Measurements from ENCODE around the gene STIM1.
A peak's percentile ranks its signal among the peaks of the same experiment; 100 is the strongest.
"Not testable (repeated sequence)": the region's sequence is repeated elsewhere in the genome, so short reads cannot be mapped to it uniquely, and the experiment has no call there.

STIM1 gene

DNA sequence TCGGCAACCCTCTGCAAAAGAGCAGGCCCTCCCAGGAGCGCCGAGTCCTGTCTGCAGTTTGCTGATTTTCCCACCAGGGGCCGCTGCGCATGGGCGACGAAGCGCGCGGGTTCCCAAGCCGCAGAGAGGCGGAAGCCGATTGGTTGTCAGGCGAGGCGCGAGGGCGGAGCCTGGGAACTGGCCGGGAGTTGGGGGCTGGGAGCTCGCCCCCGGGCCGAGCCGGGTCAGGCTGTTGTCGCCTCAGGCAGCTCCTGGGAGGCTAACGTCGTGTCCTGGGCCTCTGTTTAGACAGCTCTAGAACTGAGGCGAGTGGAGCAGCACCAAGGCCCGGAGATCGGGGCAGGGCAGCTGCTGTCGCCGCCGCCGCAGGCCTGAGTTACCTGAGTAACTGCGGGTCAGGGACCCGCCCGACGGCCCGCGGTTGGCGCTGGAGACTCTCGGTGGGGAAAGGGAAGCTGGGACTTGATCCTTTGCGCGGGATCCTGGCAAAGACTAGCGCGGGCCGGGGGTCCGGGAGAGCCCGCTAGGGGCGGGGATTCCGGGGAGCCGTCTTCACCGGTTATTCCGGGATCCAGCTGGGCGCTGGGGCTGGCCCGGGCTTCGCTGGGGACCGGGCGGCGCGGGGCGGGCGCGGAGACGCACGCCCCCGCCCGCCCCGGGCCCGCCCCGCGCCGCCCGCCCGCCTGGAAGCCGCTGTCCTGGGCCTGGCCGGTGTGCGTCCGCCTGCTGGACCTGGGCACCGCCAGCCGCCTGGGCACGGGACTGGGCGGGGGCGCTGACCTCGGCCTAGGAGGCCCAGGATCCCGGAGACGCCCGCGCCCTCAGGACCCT lies at the start of gene STIM1:
STIM1 (plus strand) TSS at position 688 of the 831 bp plus-strand sequence. CDS start 607 bp downstream, outside the sequence.
- peaks cover 57% of the 10 kb centered on the region for H3K4me1 Mint-ChIP-seq (ENCODE audit: low read depth)
- no peaks in the 10 kb centered on the region for H3K9me3 Mint-ChIP-seq
- H3K27me3 Mint-ChIP-seq (ENCODE audit: low read depth), result no peaks in the 10 kb centered on the region
- peak within 1 kb of the TSS; percentile 97 for H3K4me3 Mint-ChIP-seq
- peaks cover 3% of the 10 kb centered on the region for H3K36me3 Mint-ChIP-seq (ENCODE audit: low read depth)
- H3K27ac Mint-ChIP-seq, result peak within 1 kb of the TSS; percentile 97

- Mint-ChIP-seq H3K27me3 (ENCODE audit: low read depth) (no peaks in the 10 kb centered on the region), H3K36me3 (ENCODE audit: low read depth) (no peaks in the 10 kb centered on the region), H3K27ac (peak within 1 kb of the TSS; percentile 88), H3K4me3 (peak within 1 kb of the TSS; percentile 95), H3K9me3 (no peaks in the 10 kb centered on the region), H3K4me1 (ENCODE audit: low read depth) (peaks cover 17% of the 10 kb centered on the region)
Observed at GRCh38 chr11:3807909-3808860, 47.3 kb upstream of the STIM1 start, which contains the start of gene PGAP2. Gene PGAP2, plus strand, starts transcription at chr11:3808560. Its CDS starts 2,700 bp downstream, at chr11:3811260.

DNA sequence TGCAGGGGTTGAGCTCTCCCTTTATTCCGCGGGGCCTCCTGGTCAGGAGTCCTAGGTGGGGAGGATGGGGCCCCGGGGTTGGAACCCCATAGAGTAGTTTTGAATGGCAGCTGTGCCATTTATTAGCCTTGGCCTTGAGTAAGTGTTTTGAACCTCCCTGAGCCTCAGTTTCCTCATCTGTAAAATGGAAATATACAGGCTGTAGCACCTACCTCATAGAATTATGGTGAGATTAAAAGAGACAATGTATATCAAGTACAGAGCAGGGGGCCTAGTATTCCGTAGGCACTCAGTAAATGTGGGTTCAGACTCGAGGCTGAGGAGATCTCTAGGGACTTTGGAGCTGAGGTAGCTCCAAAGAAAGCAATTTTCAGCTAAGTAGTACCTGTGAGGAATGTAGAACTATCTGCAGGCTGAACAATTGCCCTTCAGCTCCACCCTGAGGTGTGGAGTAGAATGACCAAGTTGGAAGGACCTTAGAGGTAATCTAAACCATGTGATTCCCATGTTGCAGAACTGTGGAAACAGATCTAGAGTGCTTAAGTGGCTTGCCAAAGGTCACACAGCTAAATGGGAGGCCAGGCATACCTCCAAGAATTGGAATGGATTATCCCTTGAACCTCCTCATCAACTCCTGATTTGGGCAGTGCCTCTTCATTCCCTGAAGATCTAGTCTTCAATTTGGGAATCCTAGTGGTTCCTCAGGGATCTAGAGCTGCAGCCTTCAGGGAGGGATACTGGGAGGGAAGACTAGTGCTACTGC lies 46.4 kb upstream of the STIM1 start:
- Mint-ChIP-seq H3K4me3 (peak overlapping the region; percentile 78), H3K27me3 (ENCODE audit: low read depth) (no peaks in the 10 kb centered on the region), H3K36me3 (ENCODE audit: low read depth) (no peaks in the 10 kb centered on the region), H3K4me1 (ENCODE audit: low read depth) (peaks cover 17% of the 10 kb centered on the region), H3K27ac (no peak overlapping the region), H3K9me3 (no peaks in the 10 kb centered on the region)

- Mint-ChIP-seq H3K27me3 (ENCODE audit: low read depth) (no peaks in the 10 kb centered on the region), H3K27ac (no peak overlapping the region), H3K9me3 (no peaks in the 10 kb centered on the region), H3K4me3 (no peak overlapping the region), H3K36me3 (ENCODE audit: low read depth) (no peaks in the 10 kb centered on the region), H3K4me1 (ENCODE audit: low read depth) (peaks cover 13% of the 10 kb centered on the region)
Observed at GRCh38 chr11:3809624-3809928, 45.9 kb upstream of the STIM1 start.

DNA sequence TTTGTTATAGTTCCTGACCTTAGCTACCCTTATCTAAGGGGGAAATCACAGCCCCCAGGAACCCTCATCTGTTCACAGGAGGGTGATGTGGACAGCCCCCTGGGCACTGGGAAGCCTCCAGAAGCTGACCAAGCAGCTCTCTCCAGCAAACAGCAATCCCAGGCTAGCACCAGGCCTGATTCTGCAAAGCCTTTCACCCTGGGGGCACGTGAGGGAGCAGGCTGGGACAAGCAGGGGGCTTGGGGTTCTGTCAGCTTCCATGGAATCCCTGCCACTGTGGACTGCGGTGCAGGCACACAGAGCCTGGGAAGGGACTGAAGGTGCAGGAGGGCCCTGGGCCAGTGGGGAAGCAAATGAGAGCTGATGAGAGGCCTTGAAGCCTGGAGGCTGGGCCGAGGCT lies 45.0 kb upstream of the STIM1 start:
- no peak overlapping the region for H3K27ac Mint-ChIP-seq
- no peaks in the 10 kb centered on the region for H3K27me3 Mint-ChIP-seq (ENCODE audit: low read depth)
- H3K4me3 Mint-ChIP-seq, result no peak overlapping the region
- peaks cover 13% of the 10 kb centered on the region for H3K4me1 Mint-ChIP-seq (ENCODE audit: low read depth)
- H3K9me3 Mint-ChIP-seq, result no peaks in the 10 kb centered on the region
- no peaks in the 10 kb centered on the region for H3K36me3 Mint-ChIP-seq (ENCODE audit: low read depth)

GRCh38 chr11:3810951-3811350 lies 44.5 kb upstream of the STIM1 start:
- Mint-ChIP-seq H3K4me1 (ENCODE audit: low read depth) (peaks cover 13% of the 10 kb centered on the region), H3K4me3 (no peak overlapping the region), H3K9me3 (no peaks in the 10 kb centered on the region), H3K27me3 (ENCODE audit: low read depth) (no peaks in the 10 kb centered on the region), H3K36me3 (ENCODE audit: low read depth) (no peaks in the 10 kb centered on the region), H3K27ac (no peak overlapping the region)

DNA sequence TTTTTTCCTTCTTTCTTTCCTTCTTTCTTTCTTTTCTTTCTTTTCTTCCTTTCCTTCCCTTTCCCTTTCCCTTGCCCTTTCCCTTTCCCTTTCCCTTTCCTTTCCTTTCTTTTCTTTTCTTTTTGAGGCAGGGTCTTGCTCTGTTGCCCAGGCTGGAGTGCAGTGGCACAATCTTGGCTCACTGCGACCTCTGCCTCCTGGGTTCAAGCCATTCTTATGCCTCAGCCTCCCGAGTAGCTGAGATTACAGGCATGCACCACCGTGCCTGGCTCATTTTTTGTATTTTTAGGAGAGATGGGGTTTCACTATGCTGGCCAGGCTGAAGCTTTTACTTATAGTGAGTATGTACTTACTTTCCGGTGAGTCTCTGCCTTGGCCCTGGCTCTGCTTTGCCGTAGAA lies 40.6 kb upstream of the STIM1 start:
- H3K36me3 Mint-ChIP-seq (ENCODE audit: low read depth); H3K4me3 Mint-ChIP-seq; H3K27ac Mint-ChIP-seq; H3K27me3 Mint-ChIP-seq (ENCODE audit: low read depth); H3K9me3 Mint-ChIP-seq; H3K4me1 Mint-ChIP-seq (ENCODE audit: low read depth): not testable (repeated sequence)

GRCh38 chr11:3815845-3816244 lies 39.6 kb upstream of the STIM1 start:
- H3K27ac Mint-ChIP-seq, result no peak overlapping the region
- no peaks in the 10 kb centered on the region for H3K9me3 Mint-ChIP-seq
- peaks cover 1% of the 10 kb centered on the region for H3K4me1 Mint-ChIP-seq (ENCODE audit: low read depth)
- H3K27me3 Mint-ChIP-seq (ENCODE audit: low read depth), result no peaks in the 10 kb centered on the region
- H3K36me3 Mint-ChIP-seq (ENCODE audit: low read depth), result no peaks in the 10 kb centered on the region
- H3K4me3 Mint-ChIP-seq, result no peak overlapping the region

- H3K4me1 Mint-ChIP-seq (ENCODE audit: low read depth), result peaks cover 1% of the 10 kb centered on the region
- no peak overlapping the region for H3K4me3 Mint-ChIP-seq
- no peak overlapping the region for H3K27ac Mint-ChIP-seq
- H3K36me3 Mint-ChIP-seq (ENCODE audit: low read depth), result no peaks in the 10 kb centered on the region
- no peaks in the 10 kb centered on the region for H3K27me3 Mint-ChIP-seq (ENCODE audit: low read depth)
- no peaks in the 10 kb centered on the region for H3K9me3 Mint-ChIP-seq
Observed at GRCh38 chr11:3816673-3817072, 38.8 kb upstream of the STIM1 start.

GRCh38 chr11:3817181-3817800 lies 38.2 kb upstream of the STIM1 start:
- H3K27ac Mint-ChIP-seq, result no peak overlapping the region
- no peak overlapping the region for H3K4me3 Mint-ChIP-seq
- H3K27me3 Mint-ChIP-seq (ENCODE audit: low read depth), result no peaks in the 10 kb centered on the region
- peaks cover under 1% of the 10 kb centered on the region for H3K4me1 Mint-ChIP-seq (ENCODE audit: low read depth)
- H3K36me3 Mint-ChIP-seq (ENCODE audit: low read depth), result no peaks in the 10 kb centered on the region
- H3K9me3 Mint-ChIP-seq, result no peaks in the 10 kb centered on the region

- peaks cover 16% of the 10 kb centered on the region for H3K36me3 Mint-ChIP-seq (ENCODE audit: low read depth)
- peaks cover 17% of the 10 kb centered on the region for H3K4me1 Mint-ChIP-seq (ENCODE audit: low read depth)
- H3K27ac Mint-ChIP-seq, result no peak overlapping the region
- H3K9me3 Mint-ChIP-seq, result no peaks in the 10 kb centered on the region
- no peaks in the 10 kb centered on the region for H3K27me3 Mint-ChIP-seq (ENCODE audit: low read depth)
- no peak overlapping the region for H3K4me3 Mint-ChIP-seq
Observed at GRCh38 chr11:3820971-3821370, 34.5 kb upstream of the STIM1 start.

DNA sequence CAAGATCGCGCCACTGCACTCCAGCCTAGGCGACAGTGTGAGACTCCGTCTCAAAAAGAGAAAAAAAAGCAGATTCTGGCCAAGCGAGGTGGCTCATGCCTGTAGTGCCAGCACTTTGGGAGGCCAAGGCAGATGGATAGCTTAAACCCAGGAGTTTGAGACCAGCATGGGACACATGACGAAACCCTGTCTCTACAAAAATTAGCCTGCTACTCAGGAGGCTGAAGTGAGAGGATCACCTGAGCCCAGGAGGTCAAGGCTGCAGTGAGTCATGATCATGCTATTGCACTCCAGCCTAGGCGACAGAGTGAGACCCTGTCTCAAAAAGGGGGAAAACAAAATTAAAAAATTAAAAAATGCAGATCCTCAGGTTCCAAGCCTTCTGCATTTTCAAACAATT lies 33.2 kb upstream of the STIM1 start:
- H3K27me3 Mint-ChIP-seq (ENCODE audit: low read depth), result no peaks in the 10 kb centered on the region
- H3K4me1 Mint-ChIP-seq (ENCODE audit: low read depth), result peaks cover 26% of the 10 kb centered on the region

DNA sequence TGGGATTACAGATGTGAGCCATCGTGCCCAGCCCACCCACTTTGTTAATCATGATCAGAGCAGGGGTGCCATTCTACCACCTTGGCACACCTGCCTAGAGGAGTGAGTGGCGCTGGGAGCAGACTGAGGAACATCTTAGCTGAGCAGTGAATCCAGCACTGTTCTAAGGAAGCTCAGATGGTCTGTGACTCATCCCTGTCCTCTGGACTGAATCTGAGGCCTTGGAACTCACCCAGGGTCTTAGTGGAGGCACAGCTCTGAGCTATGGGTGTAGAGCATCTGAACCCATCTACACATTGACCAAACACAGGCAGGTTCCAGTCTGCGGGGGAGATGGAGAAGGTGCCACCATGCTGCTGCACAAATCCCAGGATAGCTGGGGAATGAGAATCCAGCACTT lies 32.2 kb upstream of the STIM1 start:
- Mint-ChIP-seq H3K36me3 (ENCODE audit: low read depth) (peaks cover 34% of the 10 kb centered on the region), H3K9me3 (no peaks in the 10 kb centered on the region), H3K4me3 (no peak overlapping the region), H3K27me3 (ENCODE audit: low read depth) (no peaks in the 10 kb centered on the region), H3K27ac (peak overlapping the region; percentile 62), H3K4me1 (ENCODE audit: low read depth) (peaks cover 29% of the 10 kb centered on the region)

More for the DNA sequence above, 33.2 kb upstream of the STIM1 start:
- Mint-ChIP-seq H3K9me3 (no peaks in the 10 kb centered on the region), H3K4me3 (no peak overlapping the region), H3K36me3 (ENCODE audit: low read depth) (peaks cover 27% of the 10 kb centered on the region), H3K27ac (no peak overlapping the region)
